HFFc6 (cell line): ENCODE measurements around the gene AKAP13. TPM values are rescaled to one million over a fixed set of nuclear protein-coding genes. Genes with fewer than 3 reads are reported as not detected.

Source experiments
- DNase-seq: peaks from one replicate; pipeline ENCODE4 v3.0.0-alpha.2; 2018
- H3K27ac Mint-ChIP-seq: 2 replicates; pipeline ENCODE4 v1.8.0; 2020; ENCODE audit warnings: mild to moderate bottlenecking, mixed read lengths
- H3K27me3 Mint-ChIP-seq: 2 replicates; pipeline ENCODE4 v1.8.0; 2021; ENCODE audit warnings: mild to moderate bottlenecking, moderate library complexity, mixed read lengths; ENCODE audit not compliant: insufficient read depth
- H3K36me3 Mint-ChIP-seq: 2 replicates; pipeline ENCODE4 v1.8.0; 2021; ENCODE audit warnings: low read depth, mixed read lengths
- H3K4me1 Mint-ChIP-seq: 2 replicates; pipeline ENCODE4 v1.8.0; 2020; ENCODE audit warnings: low read depth, mixed read lengths
- H3K4me3 Mint-ChIP-seq: 2 replicates; pipeline ENCODE4 v1.8.0; 2020; ENCODE audit warnings: mild to moderate bottlenecking, moderate library complexity, mixed read lengths
- H3K9me3 Mint-ChIP-seq: 2 replicates; pipeline ENCODE4 v1.8.0; 2020; ENCODE audit warnings: mild to moderate bottlenecking, mixed read lengths
- total RNA-seq, 6 experiments: library from RNA; stranded (reverse); fragmentation: NEBNext Ultra II Directional; extraction: Animal tissue kit (Norgen Biotek cat#: 25700); gene quantifications; 2 replicates in 1 of 6; 3 replicates in 5 of 6; pipeline ENCODE4 v1.2.3, GENCODE V29; 2021
- TF ChIP-seq, protein P1 (sequence below): fragments of 200-600 bp; sonication (generic); IDR thresholded peaks from 2 replicates; pipeline ENCODE4 v1.5.0; 2021; ENCODE audit warnings: antibody characterized with exemption, mild to moderate bottlenecking

AKAP13 gene
- total RNA-seq, 6 experiments from 2014 or later: 29.0 to 51.3 (median 35.6) TPM

DNA sequence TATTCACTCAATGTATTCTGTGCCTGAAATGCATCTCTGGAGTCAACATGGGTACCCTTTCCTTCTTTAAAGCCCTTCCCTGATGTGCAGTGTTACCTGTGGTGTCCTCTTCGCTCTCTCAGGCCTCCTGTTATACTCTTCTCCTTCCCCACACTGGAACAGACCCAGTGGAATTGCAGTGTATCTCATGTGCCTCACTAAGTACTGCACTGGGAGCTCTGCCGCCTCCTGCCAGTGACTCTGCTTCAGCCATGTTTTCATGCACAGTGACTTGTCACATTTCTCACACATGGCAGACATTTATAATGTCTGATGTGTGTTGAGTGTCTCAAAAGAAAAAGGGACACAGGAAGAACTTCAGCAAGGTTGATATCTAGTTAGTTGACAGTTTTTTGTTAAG is 223.3 kb downstream of the AKAP13 start:
- Mint-ChIP-seq H3K27me3 (no peaks in the 10 kb centered on the region), H3K4me1 (peaks cover 8% of the 10 kb centered on the region)

DNA sequence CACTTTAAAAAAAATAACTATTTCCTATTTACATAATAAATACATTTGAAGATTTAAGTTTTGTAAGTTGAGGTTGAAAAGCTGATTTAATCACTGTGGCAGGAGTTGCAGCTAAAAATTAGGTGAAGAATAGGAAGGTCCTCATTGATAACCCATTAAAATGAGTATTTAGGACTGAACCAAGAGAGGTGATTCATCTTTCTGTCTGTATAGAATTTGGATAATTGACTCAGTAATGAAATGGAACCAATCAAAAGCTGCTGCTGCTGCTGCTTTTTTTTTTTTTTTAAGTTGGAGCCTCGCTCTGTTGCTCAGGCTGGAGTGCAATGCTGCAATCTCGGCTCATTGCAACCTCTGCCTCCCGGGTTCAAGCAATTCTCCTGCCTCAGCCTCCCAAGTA is 223.8 kb downstream of the AKAP13 start:
- H3K4me1 Mint-ChIP-seq: peaks cover 8% of the 10 kb centered on the region
- H3K4me3 Mint-ChIP-seq: no peak overlapping the region
- no peaks in the 10 kb centered on the region for H3K27me3 Mint-ChIP-seq
- DNase-seq: no peak
- TF ChIP-seq, protein P1, sequence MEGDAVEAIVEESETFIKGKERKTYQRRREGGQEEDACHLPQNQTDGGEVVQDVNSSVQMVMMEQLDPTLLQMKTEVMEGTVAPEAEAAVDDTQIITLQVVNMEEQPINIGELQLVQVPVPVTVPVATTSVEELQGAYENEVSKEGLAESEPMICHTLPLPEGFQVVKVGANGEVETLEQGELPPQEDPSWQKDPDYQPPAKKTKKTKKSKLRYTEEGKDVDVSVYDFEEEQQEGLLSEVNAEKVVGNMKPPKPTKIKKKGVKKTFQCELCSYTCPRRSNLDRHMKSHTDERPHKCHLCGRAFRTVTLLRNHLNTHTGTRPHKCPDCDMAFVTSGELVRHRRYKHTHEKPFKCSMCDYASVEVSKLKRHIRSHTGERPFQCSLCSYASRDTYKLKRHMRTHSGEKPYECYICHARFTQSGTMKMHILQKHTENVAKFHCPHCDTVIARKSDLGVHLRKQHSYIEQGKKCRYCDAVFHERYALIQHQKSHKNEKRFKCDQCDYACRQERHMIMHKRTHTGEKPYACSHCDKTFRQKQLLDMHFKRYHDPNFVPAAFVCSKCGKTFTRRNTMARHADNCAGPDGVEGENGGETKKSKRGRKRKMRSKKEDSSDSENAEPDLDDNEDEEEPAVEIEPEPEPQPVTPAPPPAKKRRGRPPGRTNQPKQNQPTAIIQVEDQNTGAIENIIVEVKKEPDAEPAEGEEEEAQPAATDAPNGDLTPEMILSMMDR: no peak
- H3K9me3 Mint-ChIP-seq: no peaks in the 10 kb centered on the region
- H3K36me3 Mint-ChIP-seq: peaks cover 11% of the 10 kb centered on the region; the same call in 1 of the 2 replicates
- H3K27ac Mint-ChIP-seq: no peak overlapping the region

More for the DNA sequence above, 223.3 kb downstream of the AKAP13 start:
- Mint-ChIP-seq H3K36me3 (peaks cover 11% of the 10 kb centered on the region; the same call in 1 of the 2 replicates), H3K9me3 (no peaks in the 10 kb centered on the region), H3K27ac (peak overlapping the region; percentile 4; the same call in 1 of the 2 replicates), H3K4me3 (no peak overlapping the region)
- no peak for DNase-seq
- TF ChIP-seq, protein P1: no peak

DNA sequence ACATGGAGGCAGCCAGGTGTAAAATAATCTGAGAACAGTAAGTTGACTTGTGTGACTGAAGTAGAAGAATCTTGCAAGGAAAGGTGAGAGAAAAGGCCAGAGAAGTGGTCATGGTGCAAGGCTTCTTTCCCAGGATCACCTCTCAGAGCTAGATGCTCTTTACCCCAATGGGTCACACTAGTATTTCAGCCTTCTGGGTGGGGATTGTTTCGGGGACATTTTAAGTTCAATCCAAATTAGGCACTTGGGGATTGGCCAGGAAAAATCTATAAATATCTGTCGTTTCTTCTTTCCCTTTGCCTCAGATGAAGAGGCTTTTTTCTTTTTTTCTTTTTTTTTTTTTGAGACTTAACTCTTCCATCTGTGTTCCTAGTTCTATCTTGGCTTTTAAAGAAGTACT is 226.3 kb downstream of the AKAP13 start:
- Mint-ChIP-seq H3K9me3 (no peaks in the 10 kb centered on the region), H3K27ac (no peak overlapping the region), H3K27me3 (no peaks in the 10 kb centered on the region), H3K36me3 (peaks cover 18% of the 10 kb centered on the region; the same call in 1 of the 2 replicates), H3K4me3 (no peak overlapping the region), H3K4me1 (peaks cover 18% of the 10 kb centered on the region)
- TF ChIP-seq, protein P1: no peak
- DNase-seq: no peak

DNA sequence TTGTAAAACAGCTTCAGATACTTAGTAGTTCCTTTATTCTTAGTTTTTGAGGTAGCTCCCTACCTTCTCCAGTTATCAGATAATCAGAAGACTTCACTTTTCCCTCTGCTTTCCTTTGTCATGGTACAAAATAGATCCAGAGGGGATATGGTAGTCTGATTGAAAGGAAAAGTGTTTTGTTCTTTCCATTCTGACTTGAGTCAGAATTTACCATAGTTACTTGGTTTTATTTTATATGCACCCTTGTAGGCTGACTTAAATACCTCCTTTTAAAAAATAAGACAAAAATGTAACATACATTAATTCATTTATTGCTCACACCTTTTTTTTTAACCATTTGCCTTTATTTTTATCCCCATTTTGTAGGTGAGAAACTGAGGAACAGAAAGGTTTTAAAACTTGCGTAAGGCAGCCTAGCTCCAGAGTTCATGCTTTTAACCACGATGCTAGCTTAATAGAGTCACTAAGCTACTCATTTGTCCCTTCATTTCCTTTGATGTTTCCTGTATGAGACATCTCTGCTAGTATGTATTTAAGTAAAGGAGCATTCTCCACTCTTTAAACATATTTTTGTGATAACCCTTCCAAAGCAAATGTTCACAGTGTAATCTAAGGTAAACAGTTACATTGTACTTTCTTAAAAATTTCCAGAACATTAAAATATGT is 226.9 kb downstream of the AKAP13 start:
- Mint-ChIP-seq H3K9me3 (no peaks in the 10 kb centered on the region), H3K4me3 (no peak overlapping the region), H3K27me3 (no peaks in the 10 kb centered on the region), H3K27ac (no peak overlapping the region), H3K36me3 (peaks cover 19% of the 10 kb centered on the region; the same call in 1 of the 2 replicates), H3K4me1 (peaks cover 21% of the 10 kb centered on the region)
- peak; percentile 48 for DNase-seq
- TF ChIP-seq, protein P1: no peak

DNA sequence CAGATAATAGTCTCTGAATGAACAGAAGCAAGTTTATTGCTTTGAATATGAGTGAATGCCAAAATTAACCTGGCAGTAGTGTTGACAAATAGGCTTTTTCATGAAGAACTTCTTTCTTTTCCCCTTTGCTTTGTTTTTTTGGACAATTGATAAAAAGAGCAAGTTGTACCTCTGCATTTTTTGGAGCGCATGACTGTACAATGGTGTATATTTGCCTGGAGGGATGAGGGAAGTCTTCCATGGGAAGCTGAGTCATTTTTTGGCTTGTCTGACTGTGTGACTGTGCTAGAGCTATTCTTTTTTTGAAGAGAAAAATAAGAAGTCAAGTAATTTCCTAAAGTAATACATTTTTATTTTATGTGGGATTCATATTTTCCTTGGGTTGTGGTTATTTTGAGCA is 227.4 kb downstream of the AKAP13 start:
- Mint-ChIP-seq H3K27ac (no peak overlapping the region), H3K4me3 (no peak overlapping the region), H3K9me3 (no peaks in the 10 kb centered on the region), H3K27me3 (no peaks in the 10 kb centered on the region), H3K36me3 (peaks cover 19% of the 10 kb centered on the region; the same call in 1 of the 2 replicates), H3K4me1 (peaks cover 21% of the 10 kb centered on the region)
- DNase-seq: peak; percentile 89
- TF ChIP-seq, protein P1: no peak
